ENCODE data around the gene LCLAT1.
A peak's percentile ranks its signal among the peaks of the same experiment; 100 is the strongest.

The LCLAT1 gene

GRCh38 chr2:30443081-30443480, 4.0 kb upstream of the LCLAT1 start:
- H3K4me3 ChIP-seq (ENCODE audit: low read length in 2 of 2): no peak overlapping the region
- no peaks in the 10 kb centered on the region for H3K36me3 ChIP-seq (ENCODE audit: control insufficient read depth in 2 of 2, insufficient read depth in 2 of 2, low read length in 2 of 2)
- H3K9ac ChIP-seq (ENCODE audit: low read length in 2 of 2): no peak overlapping the region
- no peak overlapping the region for H3K27ac ChIP-seq (ENCODE audit: low read length)
- no peaks in the 10 kb centered on the region for H3K9me3 ChIP-seq (ENCODE audit: control insufficient read depth in 2 of 2, low read length in 2 of 2)
- peaks cover 10% of the 10 kb centered on the region for H3K4me1 ChIP-seq (ENCODE audit: control insufficient read depth, insufficient read depth, low read length)
- no peaks in the 10 kb centered on the region for H3K27me3 ChIP-seq (ENCODE audit: control insufficient read depth in 1 of 2, insufficient read depth in 2 of 2, low read length in 2 of 2)

GRCh38 chr2:30444273-30444672, 2.8 kb upstream of the LCLAT1 start:
- no peaks in the 10 kb centered on the region for H3K27me3 ChIP-seq (ENCODE audit: control insufficient read depth in 1 of 2, insufficient read depth in 2 of 2, low read length in 2 of 2)
- no peak overlapping the region for H3K4me3 ChIP-seq (ENCODE audit: low read length in 2 of 2)
- no peaks in the 10 kb centered on the region for H3K36me3 ChIP-seq (ENCODE audit: control insufficient read depth in 2 of 2, insufficient read depth in 2 of 2, low read length in 2 of 2)
- H3K9me3 ChIP-seq (ENCODE audit: control insufficient read depth in 2 of 2, low read length in 2 of 2): no peaks in the 10 kb centered on the region
- no peak overlapping the region for H3K27ac ChIP-seq (ENCODE audit: low read length)
- H3K9ac ChIP-seq (ENCODE audit: low read length in 2 of 2): no peak overlapping the region
- peaks cover 13% of the 10 kb centered on the region for H3K4me1 ChIP-seq (ENCODE audit: control insufficient read depth, insufficient read depth, low read length)

- Histone ChIP-seq H3K27me3 (ENCODE audit: control insufficient read depth in 1 of 2, insufficient read depth in 2 of 2, low read length in 2 of 2) (no peaks in the 10 kb centered on the region), H3K9ac (ENCODE audit: low read length in 2 of 2) (no peak overlapping the region), H3K4me3 (ENCODE audit: low read length in 2 of 2) (no peak overlapping the region), H3K36me3 (ENCODE audit: control insufficient read depth in 2 of 2, insufficient read depth in 2 of 2, low read length in 2 of 2) (no peaks in the 10 kb centered on the region), H3K9me3 (ENCODE audit: control insufficient read depth in 2 of 2, low read length in 2 of 2) (no peaks in the 10 kb centered on the region), H3K4me1 (ENCODE audit: control insufficient read depth, insufficient read depth, low read length) (peaks cover 13% of the 10 kb centered on the region), H3K27ac (ENCODE audit: low read length) (no peak overlapping the region)
These were observed 1.7 kb upstream of the LCLAT1 start for GRCh38 chr2:30445266-30445821.

- Histone ChIP-seq H3K9me3 (ENCODE audit: control insufficient read depth in 2 of 2, low read length in 2 of 2) (no peaks in the 10 kb centered on the region), H3K27me3 (ENCODE audit: control insufficient read depth in 1 of 2, insufficient read depth in 2 of 2, low read length in 2 of 2) (no peaks in the 10 kb centered on the region), H3K27ac (ENCODE audit: low read length) (peak overlapping the region; percentile 69), H3K9ac (ENCODE audit: low read length in 2 of 2) (peak overlapping the region; percentile 89), H3K4me3 (ENCODE audit: low read length in 2 of 2) (peak overlapping the region; percentile 89 to 93), H3K4me1 (ENCODE audit: control insufficient read depth, insufficient read depth, low read length) (peaks cover 13% of the 10 kb centered on the region), H3K36me3 (ENCODE audit: control insufficient read depth in 2 of 2, insufficient read depth in 2 of 2, low read length in 2 of 2) (no peaks in the 10 kb centered on the region)
These were observed 371 bp upstream of the LCLAT1 start for GRCh38 chr2:30446602-30447148.

GRCh38 chr2:30448308-30448707, 1.3 kb downstream of the LCLAT1 start:
- H3K27me3 ChIP-seq (ENCODE audit: control insufficient read depth in 1 of 2, insufficient read depth in 2 of 2, low read length in 2 of 2): no peaks in the 10 kb centered on the region
- H3K4me3 ChIP-seq (ENCODE audit: low read length in 2 of 2): peak overlapping the region in 1 of 2 donors; percentile 93
- peak overlapping the region in 1 of 2 donors; percentile 89 for H3K9ac ChIP-seq (ENCODE audit: low read length in 2 of 2)
- peak overlapping the region; percentile 69 for H3K27ac ChIP-seq (ENCODE audit: low read length)
- H3K36me3 ChIP-seq (ENCODE audit: control insufficient read depth in 2 of 2, insufficient read depth in 2 of 2, low read length in 2 of 2): no peaks in the 10 kb centered on the region
- H3K9me3 ChIP-seq (ENCODE audit: control insufficient read depth in 2 of 2, low read length in 2 of 2): no peaks in the 10 kb centered on the region
- H3K4me1 ChIP-seq (ENCODE audit: control insufficient read depth, insufficient read depth, low read length): peaks cover 13% of the 10 kb centered on the region

GRCh38 chr2:30448866-30449265, 1.8 kb downstream of the LCLAT1 start:
- Histone ChIP-seq H3K27ac (ENCODE audit: low read length) (no peak overlapping the region), H3K36me3 (ENCODE audit: control insufficient read depth in 2 of 2, insufficient read depth in 2 of 2, low read length in 2 of 2) (no peaks in the 10 kb centered on the region), H3K9ac (ENCODE audit: low read length in 2 of 2) (no peak overlapping the region)

GRCh38 chr2:30450025-30450424, 3.0 kb downstream of the LCLAT1 start:
- H3K27ac ChIP-seq (ENCODE audit: low read length): no peak overlapping the region
- no peak overlapping the region for H3K9ac ChIP-seq (ENCODE audit: low read length in 2 of 2)
- no peaks in the 10 kb centered on the region for H3K27me3 ChIP-seq (ENCODE audit: control insufficient read depth in 1 of 2, insufficient read depth in 2 of 2, low read length in 2 of 2)
- H3K4me1 ChIP-seq (ENCODE audit: control insufficient read depth, insufficient read depth, low read length): peaks cover 13% of the 10 kb centered on the region
- no peaks in the 10 kb centered on the region for H3K9me3 ChIP-seq (ENCODE audit: control insufficient read depth in 2 of 2, low read length in 2 of 2)
- H3K36me3 ChIP-seq (ENCODE audit: control insufficient read depth in 2 of 2, insufficient read depth in 2 of 2, low read length in 2 of 2): no peaks in the 10 kb centered on the region
- no peak overlapping the region for H3K4me3 ChIP-seq (ENCODE audit: low read length in 2 of 2)

More at GRCh38 chr2:30448866-30449265, 1.8 kb downstream of the LCLAT1 start:
- no peak overlapping the region for H3K4me3 ChIP-seq (ENCODE audit: low read length in 2 of 2)
- H3K27me3 ChIP-seq (ENCODE audit: control insufficient read depth in 1 of 2, insufficient read depth in 2 of 2, low read length in 2 of 2): no peaks in the 10 kb centered on the region
- no peaks in the 10 kb centered on the region for H3K9me3 ChIP-seq (ENCODE audit: control insufficient read depth in 2 of 2, low read length in 2 of 2)
- H3K4me1 ChIP-seq (ENCODE audit: control insufficient read depth, insufficient read depth, low read length): peaks cover 13% of the 10 kb centered on the region

- no peak overlapping the region for H3K27ac ChIP-seq (ENCODE audit: low read length)
- no peak overlapping the region for H3K9ac ChIP-seq (ENCODE audit: low read length in 2 of 2)
- peaks cover 2% of the 10 kb centered on the region for H3K4me1 ChIP-seq (ENCODE audit: control insufficient read depth, insufficient read depth, low read length)
- H3K36me3 ChIP-seq (ENCODE audit: control insufficient read depth in 2 of 2, insufficient read depth in 2 of 2, low read length in 2 of 2): no peaks in the 10 kb centered on the region
- H3K9me3 ChIP-seq (ENCODE audit: control insufficient read depth in 2 of 2, low read length in 2 of 2): no peaks in the 10 kb centered on the region
- H3K4me3 ChIP-seq (ENCODE audit: low read length in 2 of 2): no peak overlapping the region
- H3K27me3 ChIP-seq (ENCODE audit: control insufficient read depth in 1 of 2, insufficient read depth in 2 of 2, low read length in 2 of 2): no peaks in the 10 kb centered on the region
These were observed 6.5 kb downstream of the LCLAT1 start for GRCh38 chr2:30453498-30453897.

- no peaks in the 10 kb centered on the region for H3K36me3 ChIP-seq (ENCODE audit: control insufficient read depth in 2 of 2, insufficient read depth in 2 of 2, low read length in 2 of 2)
- H3K27me3 ChIP-seq (ENCODE audit: control insufficient read depth in 1 of 2, insufficient read depth in 2 of 2, low read length in 2 of 2): no peaks in the 10 kb centered on the region
- no peak overlapping the region for H3K4me3 ChIP-seq (ENCODE audit: low read length in 2 of 2)
- no peaks in the 10 kb centered on the region for H3K9me3 ChIP-seq (ENCODE audit: control insufficient read depth in 2 of 2, low read length in 2 of 2)
- H3K9ac ChIP-seq (ENCODE audit: low read length in 2 of 2): no peak overlapping the region
- no peak overlapping the region for H3K27ac ChIP-seq (ENCODE audit: low read length)
- H3K4me1 ChIP-seq (ENCODE audit: control insufficient read depth, insufficient read depth, low read length): peaks cover 5% of the 10 kb centered on the region
These were observed 7.5 kb downstream of the LCLAT1 start for GRCh38 chr2:30454571-30454970.

- H3K9ac ChIP-seq (ENCODE audit: low read length in 2 of 2): no peak overlapping the region
- no peaks in the 10 kb centered on the region for H3K9me3 ChIP-seq (ENCODE audit: control insufficient read depth in 2 of 2, low read length in 2 of 2)
- H3K27ac ChIP-seq (ENCODE audit: low read length): no peak overlapping the region
- H3K36me3 ChIP-seq (ENCODE audit: control insufficient read depth in 2 of 2, insufficient read depth in 2 of 2, low read length in 2 of 2): no peaks in the 10 kb centered on the region
- H3K4me3 ChIP-seq (ENCODE audit: low read length in 2 of 2): no peak overlapping the region
- H3K4me1 ChIP-seq (ENCODE audit: control insufficient read depth, insufficient read depth, low read length): peaks cover 5% of the 10 kb centered on the region
- no peaks in the 10 kb centered on the region for H3K27me3 ChIP-seq (ENCODE audit: control insufficient read depth in 1 of 2, insufficient read depth in 2 of 2, low read length in 2 of 2)
These were observed 8.2 kb downstream of the LCLAT1 start for GRCh38 chr2:30455114-30455738.

GRCh38 chr2:30456106-30456505, 9.1 kb downstream of the LCLAT1 start:
- H3K36me3 ChIP-seq (ENCODE audit: control insufficient read depth in 2 of 2, insufficient read depth in 2 of 2, low read length in 2 of 2): no peaks in the 10 kb centered on the region
- H3K4me3 ChIP-seq (ENCODE audit: low read length in 2 of 2): no peak overlapping the region
- peaks cover 5% of the 10 kb centered on the region for H3K4me1 ChIP-seq (ENCODE audit: control insufficient read depth, insufficient read depth, low read length)
- H3K9ac ChIP-seq (ENCODE audit: low read length in 2 of 2): no peak overlapping the region
- no peaks in the 10 kb centered on the region for H3K9me3 ChIP-seq (ENCODE audit: control insufficient read depth in 2 of 2, low read length in 2 of 2)
- no peak overlapping the region for H3K27ac ChIP-seq (ENCODE audit: low read length)
- H3K27me3 ChIP-seq (ENCODE audit: control insufficient read depth in 1 of 2, insufficient read depth in 2 of 2, low read length in 2 of 2): no peaks in the 10 kb centered on the region
